Umbilical cord (tissue), 2 donors: Measurements from ENCODE around the gene RFX2. TPM values are rescaled to one million over a fixed set of nuclear protein-coding genes. Genes with fewer than 3 reads are reported as not detected.
"Not testable (repeated sequence)": the region's sequence is repeated elsewhere in the genome, so short reads cannot be mapped to it uniquely, and the experiment has no call there.

Experiments
- DNase-seq: peaks from one replicate; pipeline ENCODE4 v3.0.0-alpha.2; 2015; ENCODE audit warnings: low spot score
- total RNA-seq: library from RNA; depleted of rRNA; stranded (reverse); fragments of >200 nt; gene quantifications from one replicate; pipeline ENCODE4 v1.2.3, GENCODE V29; 2014; ENCODE audit warnings: low replicate concordance; ENCODE audit not compliant: insufficient read depth

The RFX2 gene
- total RNA-seq, 1 donor from 2014 or later = 15.4 TPM

- no peak for DNase-seq
Measured at GRCh38 chr19:6039566-6040225, 70.6 kb downstream of the RFX2 start.

- no peak for DNase-seq
Measured at GRCh38 chr19:6038634-6039405, 71.5 kb downstream of the RFX2 start.

DNA sequence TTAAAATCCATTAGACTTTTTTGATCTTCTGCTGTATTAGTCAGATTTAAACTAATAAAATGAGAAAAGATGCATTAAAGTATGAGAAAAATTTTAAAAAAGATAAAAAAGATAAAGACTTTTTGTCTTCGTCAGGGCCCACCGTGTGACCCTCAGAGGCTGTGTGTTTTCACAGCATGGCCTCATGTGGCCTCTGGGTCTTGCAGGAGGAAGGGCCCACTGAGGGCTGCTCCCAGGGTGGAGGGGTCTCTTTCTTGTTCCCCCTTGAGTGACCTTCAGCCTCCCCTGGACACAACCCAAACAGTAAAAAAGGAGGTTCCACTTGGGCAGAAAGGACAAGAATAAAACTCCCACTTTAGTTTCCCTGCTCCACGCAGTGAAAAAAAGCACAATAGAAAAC lies 75.3 kb downstream of the RFX2 start:
- DNase-seq = no peak

DNA sequence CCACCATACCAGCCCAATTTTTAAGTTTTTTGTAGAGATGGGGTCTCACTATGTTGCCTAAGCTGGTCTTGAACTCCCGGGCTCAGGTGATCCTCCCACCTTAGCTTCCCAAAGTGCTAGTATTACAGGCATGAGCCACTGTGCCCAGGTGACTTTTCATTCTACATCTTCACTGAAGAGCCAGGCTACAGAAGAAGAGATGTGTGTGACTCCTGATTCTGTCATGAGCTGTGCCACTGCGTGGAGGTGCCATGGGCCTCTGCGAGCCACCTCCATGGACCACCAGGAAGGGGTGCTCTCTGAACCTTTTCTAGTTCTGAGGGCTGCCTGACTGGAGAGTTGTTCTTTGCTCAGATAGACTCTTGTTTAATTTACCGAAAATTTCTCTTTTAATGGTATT lies 75.8 kb downstream of the RFX2 start:
- no peak for DNase-seq

DNA sequence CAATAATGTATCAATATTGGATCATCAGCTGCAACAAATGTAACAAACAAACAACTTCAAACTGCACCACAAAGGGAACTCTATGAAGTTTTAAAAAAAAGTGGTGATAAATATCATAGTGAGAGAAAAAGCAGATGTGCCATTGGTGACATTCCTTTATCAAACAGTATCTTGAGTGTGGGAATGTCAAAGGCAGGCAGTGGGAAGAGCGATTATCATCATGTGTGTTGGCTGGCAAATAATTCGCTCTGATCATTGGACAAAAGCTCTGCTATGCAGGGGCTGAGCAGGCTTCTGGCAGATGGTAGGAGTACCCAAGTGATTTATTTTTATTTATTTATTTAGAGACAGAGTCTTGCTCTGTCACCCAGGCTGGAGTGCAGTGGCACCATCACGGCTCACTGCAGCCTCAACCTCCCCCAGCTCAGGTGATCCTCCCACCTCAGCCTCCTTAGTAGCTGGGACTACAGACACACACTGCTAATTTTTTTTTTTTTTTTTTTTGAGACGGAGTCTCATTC lies 76.5 kb downstream of the RFX2 start:
- no peak for DNase-seq

GRCh38 chr19:6032827-6033226 lies 77.5 kb downstream of the RFX2 start:
- no peak for DNase-seq

DNA sequence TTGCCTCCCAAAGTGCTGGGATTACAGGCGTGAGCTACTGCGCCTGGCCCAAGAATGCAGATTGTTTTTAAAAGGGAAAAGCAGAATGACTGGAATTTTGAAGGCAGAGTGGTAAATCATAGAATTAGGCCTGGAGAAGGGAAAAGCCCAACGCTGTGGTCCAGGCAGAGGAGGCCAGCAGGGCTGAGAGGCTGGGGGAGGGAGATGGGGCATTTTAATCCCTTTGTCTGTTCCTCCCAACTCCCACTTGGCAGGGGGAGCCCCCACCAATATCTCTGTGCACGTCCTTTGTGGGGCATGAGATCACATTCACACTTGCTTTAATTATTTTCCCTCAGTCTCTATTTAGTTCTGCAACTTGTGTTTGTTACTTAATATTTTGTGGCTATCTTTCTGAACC lies 77.9 kb downstream of the RFX2 start:
- DNase-seq = no peak

- no peak for DNase-seq
Measured at GRCh38 chr19:6030214-6030507, 80.1 kb downstream of the RFX2 start.

- DNase-seq = no peak
Measured at GRCh38 chr19:6026390-6027227, 83.7 kb downstream of the RFX2 start.

- not testable (repeated sequence) for DNase-seq
Measured at GRCh38 chr19:6024756-6025155, 85.5 kb downstream of the RFX2 start.

DNA sequence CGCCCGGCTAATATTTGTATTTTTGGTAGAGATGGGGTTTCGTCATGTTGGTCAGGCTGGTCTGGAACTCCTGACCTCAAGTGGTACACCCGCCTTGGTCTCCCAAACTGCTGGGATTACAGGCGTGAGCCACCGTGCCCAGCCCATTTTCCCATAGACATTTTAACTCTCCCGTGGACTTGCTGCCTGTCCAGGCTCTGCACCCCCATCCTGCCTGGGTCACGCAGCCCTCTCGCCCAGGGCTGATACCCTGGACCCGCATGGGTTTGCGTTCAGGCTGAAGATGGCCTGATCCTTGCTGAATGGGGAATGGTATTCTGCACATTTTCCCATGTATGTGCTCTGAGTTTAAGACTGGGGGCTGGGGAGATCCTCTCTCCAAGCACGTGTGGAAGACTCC lies 86.4 kb downstream of the RFX2 start:
- DNase-seq = no peak

GRCh38 chr19:6023085-6023682 lies 87.1 kb downstream of the RFX2 start:
- no peak for DNase-seq

- no peak for DNase-seq
Measured at GRCh38 chr19:6022570-6023064, 87.7 kb downstream of the RFX2 start.

- peak; percentile 88 for DNase-seq
Measured at GRCh38 chr19:6021878-6022569, 88.3 kb downstream of the RFX2 start.

DNA sequence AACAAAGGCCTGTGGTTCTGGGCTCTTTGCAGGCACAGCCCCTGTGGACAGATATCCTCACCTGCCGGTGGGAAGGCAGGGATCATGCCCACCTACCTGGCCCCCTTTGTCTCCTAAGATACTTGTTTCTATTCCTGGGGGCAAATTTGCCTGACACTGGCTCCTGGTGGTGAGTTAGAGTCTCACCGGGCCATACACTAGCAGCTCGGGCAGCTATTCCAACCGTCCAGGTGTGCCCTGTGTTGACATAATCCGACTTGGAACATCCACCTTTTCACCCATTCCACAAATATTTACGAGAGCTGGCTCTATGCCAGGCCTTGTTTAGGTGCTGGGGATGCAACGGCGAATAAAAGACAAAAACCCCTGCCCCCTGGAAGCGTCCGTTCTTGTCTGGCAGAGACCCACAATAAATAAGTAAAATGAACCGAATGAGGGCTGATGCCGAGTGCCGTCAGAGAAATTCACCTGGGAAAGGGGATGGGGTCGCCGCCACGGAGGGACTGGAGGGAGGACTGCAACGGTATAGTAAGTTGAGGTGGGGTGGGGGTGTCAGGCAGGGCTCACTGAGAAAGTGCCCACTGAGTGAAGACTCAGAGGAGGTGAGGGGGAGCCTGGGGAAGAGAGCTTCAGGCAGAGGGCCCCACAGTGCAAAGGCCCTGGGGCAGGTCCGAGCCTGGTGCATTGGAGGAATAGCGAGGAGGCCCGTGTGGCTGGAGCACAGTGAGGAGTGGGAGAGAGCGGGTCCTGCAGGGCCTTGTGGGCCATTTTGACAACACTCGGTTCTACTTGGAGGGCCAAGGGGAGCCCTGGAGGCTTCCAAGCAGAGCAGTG lies 89.1 kb downstream of the RFX2 start:
- no peak for DNase-seq

DNA sequence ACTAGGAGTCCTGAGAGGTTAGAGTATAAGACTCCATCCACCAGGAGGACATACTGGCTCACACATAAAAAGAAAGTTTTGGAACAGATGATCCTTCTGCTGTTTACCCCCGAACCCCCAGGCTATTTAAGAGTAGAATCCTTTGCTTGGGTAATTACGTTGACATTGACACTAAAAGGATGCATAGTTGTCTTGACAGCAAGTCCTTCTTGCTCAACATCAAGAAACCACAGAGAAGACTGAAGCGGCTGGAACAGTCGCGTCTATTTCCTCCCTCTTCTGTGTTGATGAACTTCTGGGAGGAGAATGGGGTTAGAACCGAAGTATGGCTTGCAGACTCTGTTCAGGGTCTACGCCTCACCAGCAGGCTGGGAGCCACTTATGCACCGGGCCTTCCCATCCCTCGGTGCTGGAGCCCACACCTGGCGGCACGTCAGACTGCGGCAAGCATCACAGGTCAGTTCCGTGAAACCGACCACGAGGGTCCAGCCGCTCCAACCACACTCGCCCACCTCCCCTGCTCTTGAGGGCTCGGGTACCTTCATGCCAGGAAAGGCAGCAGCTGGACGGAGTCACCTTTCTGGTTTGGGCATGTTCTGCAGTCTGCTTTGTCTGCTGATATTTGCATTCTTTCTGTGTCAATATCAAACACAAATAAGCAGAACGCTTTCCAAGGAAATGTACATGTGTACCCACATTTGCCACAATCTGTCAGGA lies 90.0 kb downstream of the RFX2 start:
- DNase-seq = peak; percentile 20

DNA sequence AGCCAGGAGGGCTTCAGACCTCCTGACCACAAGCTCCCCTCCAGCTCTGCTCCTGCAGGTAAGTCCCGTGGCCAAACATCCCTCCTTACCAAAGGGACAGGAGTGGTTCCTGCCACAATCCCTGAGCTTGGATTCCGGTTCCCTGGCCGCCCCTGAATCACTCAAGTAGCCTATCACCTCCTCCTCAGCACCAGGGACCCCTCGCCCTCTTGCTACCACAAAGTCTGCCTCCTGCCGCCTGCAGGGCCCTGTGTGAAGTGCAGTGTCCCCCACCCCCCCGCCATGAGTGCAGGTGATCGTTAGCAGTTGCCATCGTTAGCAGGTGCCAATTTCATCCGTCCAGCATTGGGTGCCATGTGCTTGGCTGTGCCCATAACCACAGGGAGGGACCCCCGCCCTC lies 91.5 kb downstream of the RFX2 start:
- DNase-seq = no peak

- no peak for DNase-seq
Measured at GRCh38 chr19:6017576-6017975, 92.7 kb downstream of the RFX2 start.

DNA sequence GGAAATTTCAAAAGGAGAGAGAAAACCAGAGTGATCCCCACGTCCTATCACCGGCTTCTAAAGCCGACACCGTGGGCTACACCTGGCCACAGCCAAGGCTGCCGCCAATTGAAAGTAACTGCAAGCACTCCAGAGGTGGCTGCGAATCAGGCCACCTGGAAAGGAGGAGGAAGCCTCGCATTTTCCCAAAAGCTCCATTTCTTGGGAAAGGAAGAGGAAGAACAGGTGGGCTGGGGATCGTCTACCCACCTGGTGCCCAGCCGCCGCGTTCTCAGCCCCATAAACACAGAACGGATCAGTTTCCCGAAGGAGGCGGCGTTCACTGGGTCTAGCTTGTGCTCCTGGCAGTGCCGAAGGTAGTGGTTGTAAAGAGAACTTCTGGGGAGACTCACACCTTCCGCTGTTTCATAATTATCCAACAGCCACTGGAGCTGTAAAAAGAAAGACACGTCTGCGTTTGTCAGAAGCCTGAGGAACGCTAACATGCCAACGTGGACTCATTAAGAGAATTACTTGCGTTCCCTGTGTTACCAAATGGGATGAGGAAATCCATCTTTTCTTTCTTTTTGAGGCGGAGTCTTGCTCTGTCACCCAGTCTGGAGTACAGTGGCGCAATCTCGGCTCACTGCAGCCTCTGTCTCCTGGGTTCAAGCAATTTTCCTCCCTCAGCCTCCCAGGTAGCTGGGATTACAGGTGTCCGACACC lies 94.3 kb downstream of the RFX2 start:
- DNase-seq = no peak
